Measurements from ENCODE around the gene KIF1B.

DNA sequence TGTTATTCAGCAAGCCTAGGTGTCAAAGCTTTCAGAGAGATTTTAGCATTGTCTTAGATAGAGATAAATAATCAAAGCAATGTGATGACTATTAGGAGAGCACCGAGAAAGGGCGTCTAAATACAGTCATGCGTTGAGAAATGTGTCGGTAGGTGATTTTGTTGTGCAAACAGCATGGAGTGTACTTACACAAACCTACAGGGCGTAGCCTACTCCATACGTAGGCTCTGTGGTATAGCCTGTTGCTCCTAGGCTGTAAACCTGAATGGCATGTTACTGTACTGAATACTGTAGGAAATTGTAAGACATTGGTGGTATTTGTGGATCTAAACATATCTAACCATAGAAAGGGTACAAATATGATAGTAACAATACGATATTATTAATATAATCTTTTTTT is 31.8 kb downstream of the KIF1B start:
- TF ChIP-seq, protein P1, sequence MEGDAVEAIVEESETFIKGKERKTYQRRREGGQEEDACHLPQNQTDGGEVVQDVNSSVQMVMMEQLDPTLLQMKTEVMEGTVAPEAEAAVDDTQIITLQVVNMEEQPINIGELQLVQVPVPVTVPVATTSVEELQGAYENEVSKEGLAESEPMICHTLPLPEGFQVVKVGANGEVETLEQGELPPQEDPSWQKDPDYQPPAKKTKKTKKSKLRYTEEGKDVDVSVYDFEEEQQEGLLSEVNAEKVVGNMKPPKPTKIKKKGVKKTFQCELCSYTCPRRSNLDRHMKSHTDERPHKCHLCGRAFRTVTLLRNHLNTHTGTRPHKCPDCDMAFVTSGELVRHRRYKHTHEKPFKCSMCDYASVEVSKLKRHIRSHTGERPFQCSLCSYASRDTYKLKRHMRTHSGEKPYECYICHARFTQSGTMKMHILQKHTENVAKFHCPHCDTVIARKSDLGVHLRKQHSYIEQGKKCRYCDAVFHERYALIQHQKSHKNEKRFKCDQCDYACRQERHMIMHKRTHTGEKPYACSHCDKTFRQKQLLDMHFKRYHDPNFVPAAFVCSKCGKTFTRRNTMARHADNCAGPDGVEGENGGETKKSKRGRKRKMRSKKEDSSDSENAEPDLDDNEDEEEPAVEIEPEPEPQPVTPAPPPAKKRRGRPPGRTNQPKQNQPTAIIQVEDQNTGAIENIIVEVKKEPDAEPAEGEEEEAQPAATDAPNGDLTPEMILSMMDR (IDR thresholded peaks at IDR 0.05): no peak
- TF ChIP-seq EP300 (IDR thresholded peaks at IDR 0.05) (no peak), POLR2A (IDR thresholded peaks at IDR 0.05; ENCODE audit: low read depth) (no peak), POLR2AphosphoS5 (IDR thresholded peaks at IDR 0.05) (no peak)
